B cell (primary cell): ENCODE data around the gene CA11. TPM values are rescaled to one million over a fixed set of nuclear protein-coding genes. Genes with fewer than 3 reads are reported as not detected.

ENCODE experiments used
- ATAC-seq: fragments of 200-7000 bp; cut with Tn5 transposase; one replicate; pipeline ENCODE4 v1.10.0; 2021; ENCODE audit warnings: low read depth, mild to moderate bottlenecking, moderate number of reproducible peaks, moderate library complexity
- CTCF ChIA-PET: fragments of 350-600 bp; sonication (Branson Sonifier 250); formaldehyde crosslinking; loops from one replicate; lab custom pipeline; 2021; ENCODE audit warnings: antibody characterized with exemption, inconsistent platforms; lab: Charles Lee
- POLR2A ChIA-PET: fragments of 350-600 bp; sonication (Branson Sonifier 250); formaldehyde crosslinking; loops from one replicate; lab custom pipeline; 2021; ENCODE audit warnings: antibody characterized with exemption; lab: Charles Lee
- DNase-seq: peaks from one replicate; pipeline ENCODE4 v3.0.0; 2013
- H2AFZ ChIP-seq: 2 replicates; pipeline ENCODE4 v1.6.1; 2012; ENCODE audit warnings: mild to moderate bottlenecking, low read depth, low read length; ENCODE audit not compliant: insufficient read depth, poor library complexity, severe bottlenecking
- H3K27ac ChIP-seq, 2 donors: 1 replicate in 1 of 2; 2 replicates in 1 of 2; pipeline ENCODE4 v1.5.1; 2012 to 2013; ENCODE audit warnings: low read length in 2 of 2, mild to moderate bottlenecking in 2 of 2, moderate library complexity in 1 of 2
- H3K27me3 ChIP-seq, 4 experiments: fragments of 200-600 bp in 1 of 4; sonication (generic) in 1 of 4; replicated peaks in 1 of 4; 1 replicate in 2 of 4; 2 replicates in 2 of 4; pipeline versions ENCODE4 v1.6.1 to v1.7.0; 2013 to 2016; ENCODE audit warnings: low read length in 3 of 4, mild to moderate bottlenecking in 2 of 4, mixed read lengths in 1 of 4, moderate library complexity in 1 of 4; ENCODE audit not compliant: insufficient read depth in 4 of 4, control insufficient read depth in 3 of 4; ENCODE audit errors: control extremely low read depth in 1 of 4
- H3K36me3 ChIP-seq, 2 experiments: replicated peaks in 1 of 2; 1 replicate in 1 of 2; 2 replicates in 1 of 2; pipeline versions ENCODE4 v1.6.1 to v1.7.1; 2013; ENCODE audit warnings: low read length in 1 of 2; ENCODE audit not compliant: insufficient read depth in 2 of 2, control insufficient read depth in 1 of 2; ENCODE audit errors: control extremely low read depth in 1 of 2, extremely low read depth in 1 of 2
- H3K4me1 ChIP-seq, 2 donors: fragments of 200-600 bp in 1 of 2; sonication (generic) in 1 of 2; 1 replicate in 1 of 2; 2 replicates in 1 of 2; pipeline versions ENCODE4 v1.5.1 to v1.6.1; 2013 to 2017; ENCODE audit warnings: low read length in 2 of 2; ENCODE audit not compliant: control insufficient read depth in 2 of 2, insufficient read depth in 2 of 2
- H3K4me2 ChIP-seq: replicated peaks from 2 replicates; pipeline ENCODE3; 2012; ENCODE audit warnings: mild to moderate bottlenecking, low read depth, low read length; ENCODE audit not compliant: poor library complexity, severe bottlenecking
- H3K4me3 ChIP-seq, 5 experiments: fragments of 200-600 bp in 1 of 5; sonication (generic) in 1 of 5; 1 replicate in 3 of 5; 2 replicates in 2 of 5; pipeline versions ENCODE4 v1.5.1 to v1.7.0; 2011 to 2016; ENCODE audit warnings: low read length in 4 of 5, mild to moderate bottlenecking in 4 of 5, low read depth in 2 of 5, control low read depth in 1 of 5, moderate library complexity in 1 of 5; ENCODE audit not compliant: insufficient read depth in 1 of 5; ENCODE audit errors: control extremely low read depth in 1 of 5, extremely low read depth in 1 of 5
- H3K79me2 ChIP-seq: fragments of 200-600 bp; sonication (generic); one replicate; pipeline ENCODE4 v1.6.0; 2016; ENCODE audit warnings: low read length; ENCODE audit not compliant: control insufficient read depth, insufficient read depth
- H3K9ac ChIP-seq: fragments of 200-600 bp; sonication (generic); 2 replicates; pipeline ENCODE4 v1.6.1; 2017; ENCODE audit warnings: mild to moderate bottlenecking, low read length, moderate library complexity
- H3K9me3 ChIP-seq, 3 donors: one replicate each; pipeline versions ENCODE4 v1.6.1 to v1.7.1; 2013; ENCODE audit warnings: low read length in 2 of 3; ENCODE audit not compliant: control insufficient read depth in 2 of 3, insufficient read depth in 1 of 3; ENCODE audit errors: control extremely low read depth in 1 of 3
- H4K20me1 ChIP-seq: 2 replicates; pipeline ENCODE4 v1.6.0; 2012; ENCODE audit warnings: mild to moderate bottlenecking, low read length; ENCODE audit not compliant: insufficient read depth, control insufficient read depth, poor library complexity, severe bottlenecking
- H3K27ac Mint-ChIP-seq: one replicate; pipeline ENCODE4 v1.8.0; 2021; ENCODE audit warnings: mixed read lengths
- H3K27me3 Mint-ChIP-seq: one replicate; pipeline ENCODE4 v1.8.0; 2021; ENCODE audit warnings: mixed read lengths
- H3K4me1 Mint-ChIP-seq: one replicate; pipeline ENCODE4 v1.8.0; 2021; ENCODE audit warnings: mixed read lengths
- H3K4me3 Mint-ChIP-seq: one replicate; pipeline ENCODE4 v1.8.0; 2021; ENCODE audit warnings: mixed read lengths
- H3K9me3 Mint-ChIP-seq: one replicate; pipeline ENCODE4 v1.8.0; 2022; ENCODE audit warnings: mixed read lengths; ENCODE audit not compliant: insufficient read depth
- CTCF ChIP-seq: fragments of 200-600 bp; IDR thresholded peaks from one replicate; pipeline ENCODE4 v1.8.0; 2022; ENCODE audit warnings: antibody characterized with exemption, mild to moderate bottlenecking
- EZH2 ChIP-seq: IDR thresholded peaks from 2 replicates; pipeline ENCODE4 v1.6.1; 2012; ENCODE audit warnings: borderline replicate concordance, low read depth, mild to moderate bottlenecking, moderate library complexity, low read length; ENCODE audit not compliant: insufficient read depth, poor library complexity, severe bottlenecking
- WGBS: methylation state at CpG from one replicate; pipeline ENCODE4 v1.1.5; 2013; ENCODE audit warnings: missing lambda C conversion rate; ENCODE audit not compliant: insufficient coverage; 5-methylcytosine and 5-hydroxymethylcytosine counted together
- intact Hi-C: fragments of 100-400 bp; cut with micrococcal nuclease; formaldehyde crosslinking; loops from one replicate; pipeline ENCODE4 v1.10.0; 2022
- polyA plus RNA-seq: library from polyadenylated mRNA; depleted of rRNA; stranded (reverse); fragments of >200 nt; gene quantifications from 2 replicates; pipeline ENCODE4 v1.2.3, GENCODE V29; 2012
- total RNA-seq, 2 donors: library from RNA; stranded (reverse); fragments of 120-200 nt in 1 of 2; gene quantifications; 1 replicate in 1 of 2; 2 replicates in 1 of 2; pipeline versions ENCODE4 v1.2.3 to v1.2.4, GENCODE V29; 2013 to 2022

CA11 gene
- total and polyA plus RNA-seq, 2 donors (not counting 1 experiment from before 2014, with no cell fraction given): 6.5 to 27.7 TPM

- intact Hi-C loops: no loop called here
- no peak for TF ChIP-seq EZH2
- ATAC-seq: no peak
- no peak overlapping the region for H3K9ac ChIP-seq
- H3K79me2 ChIP-seq: peaks cover 17% of the 10 kb centered on the region
- Mint-ChIP-seq H3K4me3 (peak overlapping the region; percentile 98), H3K27ac (peak overlapping the region; percentile 55), H3K4me1 (peaks cover 41% of the 10 kb centered on the region), H3K27me3 (no peaks in the 10 kb centered on the region), H3K9me3 (no peaks in the 10 kb centered on the region)
- CTCF ChIA-PET: interaction anchor here (1.6 to 3.9 kb wide), 3 partner anchors 9 to 29 kb away, joined by 4 to 25 read pairs (median 5); partner anchors contain the start of gene SPACA4
- peaks cover 41% of the 10 kb centered on the region for H4K20me1 ChIP-seq
- peaks cover 17 to 31% of the 10 kb centered on the region in 2 donors for H3K4me1 ChIP-seq
- H3K9me3 ChIP-seq: no peaks in the 10 kb centered on the region
- H3K36me3 ChIP-seq: peaks cover 0 to 38% of the 10 kb centered on the region in 2 experiments
- H3K27ac ChIP-seq: no peak overlapping the region
- H2AFZ ChIP-seq: no peak overlapping the region
- H3K27me3 ChIP-seq: no peaks in the 10 kb centered on the region
- 90% methylated on average over 4 of the region's 12 CpGs for WGBS
- peak; percentile 18 for DNase-seq
- no peak overlapping the region for H3K4me3 ChIP-seq
- POLR2A ChIA-PET: interaction anchor here (0.6 kb wide), 2 partner anchors 15 to 21 kb away, joined by 4 read pairs; no protein-coding TSS in a partner anchor
- H3K4me2 ChIP-seq: no peak overlapping the region
Measured at GRCh38 chr19:48616491-48617056, 29.4 kb downstream of the CA11 start.

- Mint-ChIP-seq H3K4me1 (peaks cover 41% of the 10 kb centered on the region), H3K9me3 (no peaks in the 10 kb centered on the region), H3K4me3 (peak overlapping the region; percentile 37), H3K27ac (peak overlapping the region; percentile 55), H3K27me3 (no peaks in the 10 kb centered on the region)
- 93% methylated on average over 13 of the region's 16 CpGs for WGBS
- CTCF ChIA-PET: interaction anchor here (0.6 to 3.9 kb wide), 3 partner anchors 8 to 300 kb away, joined by 3 to 25 read pairs (median 4); partner anchors contain the start of gene SPACA4
- TF ChIP-seq CTCF (no peak), EZH2 (no peak)
- H2AFZ ChIP-seq: no peak overlapping the region
- no peak overlapping the region for H3K9ac ChIP-seq
- no peaks in the 10 kb centered on the region for H3K9me3 ChIP-seq
- DNase-seq (no peak), ATAC-seq (no peak)
- no peak overlapping the region for H3K27ac ChIP-seq
- no peak overlapping the region for H3K4me2 ChIP-seq
- H4K20me1 ChIP-seq: peaks cover 41% of the 10 kb centered on the region
- H3K4me1 ChIP-seq: peaks cover 17 to 31% of the 10 kb centered on the region in 2 donors
- POLR2A ChIA-PET: interaction anchor here (0.6 kb wide), 1 partner anchor 20 kb away, joined by 4 read pairs; no protein-coding TSS in a partner anchor
- H3K27me3 ChIP-seq: no peaks in the 10 kb centered on the region
- H3K4me3 ChIP-seq: no peak overlapping the region
- peaks cover 0 to 35% of the 10 kb centered on the region in 2 experiments for H3K36me3 ChIP-seq
- intact Hi-C loops: no loop called here
- H3K79me2 ChIP-seq: peaks cover 17% of the 10 kb centered on the region
Measured at GRCh38 chr19:48616041-48616436, 29.9 kb downstream of the CA11 start.
